Neural cell (in vitro differentiated cells): ENCODE data around the gene OSCAR. TPM values are rescaled to one million over a fixed set of nuclear protein-coding genes. Genes with fewer than 3 reads are reported as not detected.

Source experiments
- H2AFZ ChIP-seq: fragments of 200-600, 300-800 bp; sonication (generic), shearing (Covaris generic); 2 replicates; pipeline ENCODE4 v1.6.0; 2014; ENCODE audit warnings: low read depth, mild to moderate bottlenecking, antibody characterized with exemption, low read length, moderate library complexity
- H3F3A ChIP-seq: fragments of 200-600 bp; shearing (Covaris generic); 2 replicates; pipeline ENCODE4 v1.6.1; 2016; ENCODE audit warnings: mild to moderate bottlenecking, moderate library complexity, mixed read lengths, antibody characterized with exemption, low read length; ENCODE audit not compliant: insufficient read depth, poor library complexity, severe bottlenecking
- H3K27ac ChIP-seq: fragments of 200-600, 300-800 bp; sonication (generic), shearing (Covaris generic); 2 replicates; pipeline ENCODE4 v1.5.1; 2014; ENCODE audit warnings: mild to moderate bottlenecking, low read length, moderate library complexity
- H3K27me3 ChIP-seq: fragments of 300-800, 200-600 bp; sonication (generic), shearing (Covaris generic); 2 replicates; pipeline ENCODE4 v1.6.0; 2014; ENCODE audit warnings: mild to moderate bottlenecking, low read depth, low read length, moderate library complexity; ENCODE audit not compliant: insufficient read depth
- H3K36me3 ChIP-seq: fragments of 300-800, 200-600 bp; sonication (generic), shearing (Covaris generic); 2 replicates; pipeline ENCODE4 v1.5.1; 2014; ENCODE audit warnings: mild to moderate bottlenecking, antibody characterized with exemption, low read length, moderate library complexity; ENCODE audit not compliant: insufficient read depth
- H3K4me2 ChIP-seq: fragments of 300-800, 200-600 bp; sonication (generic), shearing (Covaris generic); 2 replicates; pipeline ENCODE4 v1.6.0; 2014; ENCODE audit warnings: mild to moderate bottlenecking, low read length
- H3K4me3 ChIP-seq: fragments of 300-800, 200-600 bp; sonication (generic), shearing (Covaris generic); 2 replicates; pipeline ENCODE4 v1.5.1; 2014; ENCODE audit warnings: mild to moderate bottlenecking, low read length, moderate library complexity
- H3K79me2 ChIP-seq: fragments of 200-600 bp; shearing (Covaris generic); replicated peaks from 2 replicates; pipeline ENCODE4 v1.6.0; 2014; ENCODE audit warnings: mild to moderate bottlenecking, low read length, moderate library complexity; ENCODE audit not compliant: insufficient read depth
- H3K9ac ChIP-seq: fragments of 300-800, 200-600 bp; sonication (generic), shearing (Covaris generic); 2 replicates; pipeline ENCODE4 v1.6.1; 2016; ENCODE audit warnings: mild to moderate bottlenecking, low read length, mixed read lengths
- H3K9me2 ChIP-seq: fragments of 200-600 bp; shearing (Covaris generic); 2 replicates; pipeline ENCODE4 v1.6.1; 2016; ENCODE audit warnings: mild to moderate bottlenecking, low read length, mixed read lengths; ENCODE audit not compliant: insufficient read depth
- H3K9me3 ChIP-seq: fragments of 200-600, 300-800 bp; sonication (generic), shearing (Covaris generic); 2 replicates; pipeline ENCODE4 v1.6.1; 2016; ENCODE audit warnings: mild to moderate bottlenecking, mixed run types, low read length, moderate library complexity, mixed read lengths
- H4K20me1 ChIP-seq: fragments of 200-600 bp; shearing (Covaris generic); 2 replicates; pipeline ENCODE4 v1.6.1; 2016; ENCODE audit warnings: mild to moderate bottlenecking, mixed run types; ENCODE audit not compliant: insufficient read depth
- EP300 ChIP-seq: fragments of 450-650 bp; conservative IDR thresholded peaks from 2 replicates; pipeline ENCODE4 v1.6.1; 2014; ENCODE audit warnings: antibody characterized with exemption, mild to moderate bottlenecking, moderate library complexity; ENCODE audit not compliant: poor library complexity, severe bottlenecking
- EZH2 ChIP-seq: fragments of 200-600, 300-800 bp; shearing (Covaris generic), sonication (generic); IDR thresholded peaks from 2 replicates; pipeline ENCODE4 v1.6.1; 2014; ENCODE audit warnings: antibody characterized with exemption, low read length, borderline replicate concordance, mild to moderate bottlenecking; ENCODE audit not compliant: insufficient read depth, poor library complexity, severe bottlenecking
- MXI1 ChIP-seq: fragments of 450-650 bp; conservative IDR thresholded peaks from 2 replicates; pipeline ENCODE4 v1.6.1; 2014; ENCODE audit warnings: antibody characterized with exemption, mild to moderate bottlenecking; ENCODE audit not compliant: poor library complexity, severe bottlenecking
- POLR2AphosphoS5 ChIP-seq: IDR thresholded peaks from 2 replicates; pipeline ENCODE4 v1.6.1; 2012
- RAD21 ChIP-seq: fragments of 450-650 bp; conservative IDR thresholded peaks from 2 replicates; pipeline ENCODE4 v1.6.1; 2014; ENCODE audit warnings: antibody characterized with exemption, mild to moderate bottlenecking, moderate library complexity
- REST ChIP-seq: IDR thresholded peaks from 2 replicates; pipeline ENCODE4 v1.6.1; 2012; ENCODE audit warnings: borderline replicate concordance
- SMC3 ChIP-seq: fragments of 450-650 bp; conservative IDR thresholded peaks from 2 replicates; pipeline ENCODE4 v1.6.1; 2014; ENCODE audit warnings: antibody characterized with exemption, mild to moderate bottlenecking, moderate library complexity; ENCODE audit not compliant: poor library complexity
- TAF1 ChIP-seq: IDR thresholded peaks from 2 replicates; pipeline ENCODE4 v1.6.1; 2012; ENCODE audit warnings: low read depth
- polyA plus RNA-seq: library from polyadenylated mRNA; depleted of rRNA; stranded (reverse); fragments of >200 nt; gene quantifications from 2 replicates; pipeline ENCODE4 v1.2.3, GENCODE V29; 2014
- TF ChIP-seq, protein P1 (sequence below): fragments of 450-650 bp; IDR thresholded peaks from 2 replicates; pipeline ENCODE4 v1.5.1; 2014; ENCODE audit warnings: antibody characterized with exemption, mild to moderate bottlenecking, moderate library complexity; ENCODE audit not compliant: poor library complexity, severe bottlenecking

OSCAR gene
- polyA plus RNA-seq, 1 donor from 2014 or later, result 0.20 TPM

GRCh38 chr19:54084410-54084809 lies 16.2 kb downstream of the OSCAR start:
- Histone ChIP-seq H3K9me2 (no peaks in the 10 kb centered on the region), H3K9ac (no peak overlapping the region), H4K20me1 (no peaks in the 10 kb centered on the region), H3K27me3 (no peaks in the 10 kb centered on the region), H3K4me3 (no peak overlapping the region), H3K36me3 (no peaks in the 10 kb centered on the region), H3K79me2 (no peaks in the 10 kb centered on the region), H2AFZ (no peak overlapping the region), H3F3A (no peaks in the 10 kb centered on the region), H3K4me2 (no peak overlapping the region), H3K27ac (no peak overlapping the region), H3K9me3 (no peaks in the 10 kb centered on the region)
- TF ChIP-seq POLR2AphosphoS5 (no peak), RAD21 (no peak), SMC3 (no peak), MXI1 (no peak)

DNA sequence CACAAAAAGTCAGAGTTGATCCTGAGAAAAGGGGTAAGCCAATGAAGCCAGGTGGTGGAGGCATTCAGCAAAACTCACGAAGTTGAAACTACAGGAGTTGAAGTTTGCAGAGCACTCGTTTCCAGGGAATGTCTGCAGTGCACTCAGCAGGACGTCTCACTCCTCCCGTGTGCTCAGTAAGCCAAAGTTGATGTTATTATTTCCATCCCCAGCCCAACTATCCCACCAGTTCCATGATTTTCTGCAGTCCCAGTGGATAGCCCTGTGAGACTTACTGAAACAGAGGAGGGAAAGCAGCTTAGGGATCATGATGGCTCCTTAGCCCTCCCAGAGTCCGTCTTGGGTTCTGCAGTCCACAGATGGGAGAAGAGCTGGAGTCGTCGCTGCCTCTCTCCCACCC lies 19.6 kb downstream of the OSCAR start, which contains the start of gene TARM1:
TARM1 (minus strand) TSS at position 334 of the 400 bp plus-strand sequence; CDS start at position 309, 25 bp downstream.
- Histone ChIP-seq H3F3A (no peaks in the 10 kb centered on the region), H3K9me2 (no peaks in the 10 kb centered on the region), H3K4me3 (no peak within 1 kb of the TSS), H3K27ac (no peak within 1 kb of the TSS), H2AFZ (no peak within 1 kb of the TSS), H3K27me3 (no peaks in the 10 kb centered on the region), H4K20me1 (no peaks in the 10 kb centered on the region), H3K36me3 (no peaks in the 10 kb centered on the region), H3K79me2 (no peaks in the 10 kb centered on the region), H3K9ac (no peak within 1 kb of the TSS), H3K9me3 (no peaks in the 10 kb centered on the region), H3K4me2 (no peak within 1 kb of the TSS)
- TF ChIP-seq RAD21 (no peak), REST (no peak), SMC3 (no peak), EZH2 (no peak), EP300 (no peak), POLR2AphosphoS5 (no peak), MXI1 (no peak), TAF1 (no peak)
- TF ChIP-seq, protein P1, sequence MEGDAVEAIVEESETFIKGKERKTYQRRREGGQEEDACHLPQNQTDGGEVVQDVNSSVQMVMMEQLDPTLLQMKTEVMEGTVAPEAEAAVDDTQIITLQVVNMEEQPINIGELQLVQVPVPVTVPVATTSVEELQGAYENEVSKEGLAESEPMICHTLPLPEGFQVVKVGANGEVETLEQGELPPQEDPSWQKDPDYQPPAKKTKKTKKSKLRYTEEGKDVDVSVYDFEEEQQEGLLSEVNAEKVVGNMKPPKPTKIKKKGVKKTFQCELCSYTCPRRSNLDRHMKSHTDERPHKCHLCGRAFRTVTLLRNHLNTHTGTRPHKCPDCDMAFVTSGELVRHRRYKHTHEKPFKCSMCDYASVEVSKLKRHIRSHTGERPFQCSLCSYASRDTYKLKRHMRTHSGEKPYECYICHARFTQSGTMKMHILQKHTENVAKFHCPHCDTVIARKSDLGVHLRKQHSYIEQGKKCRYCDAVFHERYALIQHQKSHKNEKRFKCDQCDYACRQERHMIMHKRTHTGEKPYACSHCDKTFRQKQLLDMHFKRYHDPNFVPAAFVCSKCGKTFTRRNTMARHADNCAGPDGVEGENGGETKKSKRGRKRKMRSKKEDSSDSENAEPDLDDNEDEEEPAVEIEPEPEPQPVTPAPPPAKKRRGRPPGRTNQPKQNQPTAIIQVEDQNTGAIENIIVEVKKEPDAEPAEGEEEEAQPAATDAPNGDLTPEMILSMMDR, result no peak

DNA sequence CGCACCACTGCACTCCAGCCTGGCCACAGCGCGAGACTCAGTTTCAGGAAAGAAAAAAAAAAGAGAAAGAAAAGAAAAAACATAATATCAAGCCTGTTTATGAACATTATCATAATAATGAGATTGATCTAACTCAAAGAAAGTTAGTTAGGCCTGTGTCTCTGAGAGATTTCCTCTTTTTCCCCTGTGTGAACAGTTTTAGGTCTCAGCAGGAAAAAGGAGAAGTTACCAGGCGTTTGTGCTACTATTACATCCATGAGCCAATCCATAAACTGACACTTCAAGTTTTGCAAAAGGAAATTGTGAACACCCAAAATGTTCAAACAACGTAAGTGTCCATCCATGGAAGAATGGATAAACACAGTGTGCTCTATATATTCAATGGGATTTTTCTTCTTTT lies 23.3 kb downstream of the OSCAR start:
- H3K36me3 ChIP-seq, result no peaks in the 10 kb centered on the region
- H2AFZ ChIP-seq, result no peak overlapping the region
- no peaks in the 10 kb centered on the region for H3K9me2 ChIP-seq
- no peaks in the 10 kb centered on the region for H3K79me2 ChIP-seq
- H3K4me2 ChIP-seq, result no peak overlapping the region
- no peak overlapping the region for H3K27ac ChIP-seq
- TF ChIP-seq TAF1, result no peak
- TF ChIP-seq REST, result no peak
- no peak for TF ChIP-seq MXI1
- no peak for TF ChIP-seq EP300
- no peak for TF ChIP-seq RAD21
- TF ChIP-seq POLR2AphosphoS5, result no peak
- TF ChIP-seq EZH2, result no peak
- TF ChIP-seq SMC3, result no peak
- TF ChIP-seq, protein P1, result no peak
- H3K9me3 ChIP-seq, result no peaks in the 10 kb centered on the region
- no peak overlapping the region for H3K4me3 ChIP-seq
- H4K20me1 ChIP-seq, result no peaks in the 10 kb centered on the region
- H3F3A ChIP-seq, result no peaks in the 10 kb centered on the region
- H3K9ac ChIP-seq, result no peak overlapping the region
- no peaks in the 10 kb centered on the region for H3K27me3 ChIP-seq
